HG03025 (cell line): ENCODE measurements around the gene RHOT1.
A peak's percentile ranks its signal among the peaks of the same experiment; 100 is the strongest.
"Not testable (repeated sequence)": the region's sequence is repeated elsewhere in the genome, so short reads cannot be mapped to it uniquely, and the experiment has no call there.

Experiments
- ATAC-seq: cut with Tn5 transposase; IDR thresholded peaks from one replicate; pipeline ENCODE4 v1.9.1; 2021; ENCODE audit warnings: mild to moderate bottlenecking, moderate library complexity; ENCODE audit not compliant: unreplicated experiment, low FRiP score

RHOT1 gene

DNA sequence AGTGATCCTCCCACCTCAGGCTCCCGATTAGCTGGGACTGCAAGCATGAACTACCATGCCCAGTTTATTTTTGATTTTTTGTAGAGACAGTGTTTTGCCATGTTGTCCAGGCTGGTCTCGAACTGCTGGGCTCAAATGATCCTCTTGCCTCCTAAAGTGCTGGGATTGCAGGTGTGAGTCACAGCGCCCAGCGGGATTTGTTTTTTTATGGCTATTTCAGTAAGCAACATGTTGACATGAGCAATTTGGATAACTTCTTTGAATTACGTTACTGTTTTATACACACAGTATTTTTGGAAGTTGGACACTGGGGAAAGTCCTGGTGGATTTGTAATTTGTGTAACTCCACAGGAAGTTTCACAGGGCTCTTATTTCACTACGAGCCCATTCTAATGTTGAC, 18.5 kb upstream of the RHOT1 start:
- no peak for ATAC-seq

DNA sequence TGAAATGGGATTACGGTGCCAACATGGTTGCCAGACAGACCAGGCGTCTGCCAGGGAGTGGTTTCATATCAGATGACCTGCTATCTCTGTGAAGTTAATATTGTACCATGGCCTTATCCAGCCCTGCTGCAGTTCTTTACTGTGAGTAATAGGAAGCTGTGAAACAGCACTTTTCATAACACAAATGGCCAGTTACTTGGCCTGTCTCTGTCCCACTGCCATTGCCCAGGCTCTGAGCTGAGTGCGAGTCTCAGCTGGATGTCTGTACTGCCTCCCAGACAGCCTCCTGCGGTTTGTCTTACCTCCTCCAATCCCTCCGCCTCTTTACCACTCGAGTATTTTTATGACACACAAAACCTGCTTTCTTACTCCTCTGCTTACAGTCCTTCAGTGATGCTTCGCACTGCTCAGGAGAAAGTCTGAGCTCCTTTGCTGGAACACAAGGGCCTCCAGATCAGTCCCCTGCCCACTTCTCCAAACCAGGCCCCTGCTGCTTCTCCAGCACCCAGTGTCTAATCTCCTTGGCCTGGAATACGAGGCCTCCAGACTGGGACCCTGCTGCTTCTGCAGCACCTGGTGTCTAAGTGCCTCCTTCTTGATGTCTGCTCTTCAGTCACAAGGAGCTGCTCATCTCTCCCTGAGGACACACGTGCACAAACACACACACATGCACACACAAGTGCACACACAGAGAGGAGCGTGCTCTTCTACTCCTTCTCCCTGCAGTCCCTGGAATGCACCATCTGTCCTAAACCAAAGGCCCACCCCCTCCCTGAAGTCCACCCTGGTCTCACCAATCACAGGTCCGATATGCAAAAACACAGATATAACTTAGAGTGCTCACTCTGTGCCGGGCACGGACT, 17.1 kb upstream of the RHOT1 start:
- ATAC-seq = no peak

DNA sequence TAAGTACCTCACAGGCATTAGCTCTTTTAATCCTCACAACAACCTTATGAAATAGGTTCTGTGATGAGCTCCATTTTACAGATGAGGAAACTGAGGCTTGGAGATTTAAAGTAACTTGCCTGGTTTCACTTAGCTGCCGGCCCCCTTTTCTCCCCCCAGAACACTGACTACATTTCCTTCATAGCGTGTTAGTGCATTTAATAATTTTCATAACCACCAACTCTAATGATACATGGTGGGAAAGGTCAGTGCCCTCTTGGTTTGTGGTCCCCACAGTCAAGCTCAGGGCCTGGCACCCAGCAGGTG, 16.5 kb upstream of the RHOT1 start:
- no peak for ATAC-seq

DNA sequence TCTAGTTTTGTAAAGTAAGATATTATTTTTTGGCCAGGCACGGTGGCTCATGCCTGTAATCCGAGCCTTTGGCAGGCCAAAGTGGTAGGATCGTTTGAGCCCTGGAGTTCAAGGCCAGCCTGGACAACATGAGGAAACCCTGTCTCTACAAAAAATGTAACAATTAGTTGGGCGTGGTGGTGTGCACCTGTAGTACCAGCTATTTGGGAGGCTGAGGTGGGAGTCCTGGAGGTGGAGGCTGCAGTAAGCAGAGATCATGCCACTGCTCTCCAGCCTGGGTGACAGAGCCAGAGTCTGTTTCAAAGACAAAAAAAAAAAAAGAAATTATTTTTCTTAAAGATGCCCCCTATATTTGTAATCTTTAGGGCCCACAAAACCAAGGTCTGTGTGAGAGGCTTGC, 16.0 kb upstream of the RHOT1 start:
- no peak for ATAC-seq

DNA sequence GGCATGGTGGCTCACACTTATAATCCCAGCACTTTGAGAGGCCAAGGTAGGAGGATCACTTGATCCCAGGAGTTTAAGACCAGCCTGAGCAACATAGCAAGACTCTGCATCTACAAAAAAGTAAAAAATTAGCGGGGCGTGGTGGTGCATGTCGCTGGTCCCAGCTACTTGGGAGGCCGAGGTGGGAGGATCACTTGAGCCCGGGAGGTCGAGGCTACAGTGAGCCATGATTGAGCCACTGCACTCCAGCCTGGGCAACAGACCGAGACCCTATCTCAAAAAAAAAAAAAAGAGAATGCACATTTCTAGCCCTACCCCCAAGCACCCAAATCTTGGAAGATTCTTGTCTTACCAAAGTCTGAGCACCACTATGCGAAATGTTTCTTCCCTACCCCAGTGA, 15.6 kb upstream of the RHOT1 start:
- ATAC-seq = no peak

DNA sequence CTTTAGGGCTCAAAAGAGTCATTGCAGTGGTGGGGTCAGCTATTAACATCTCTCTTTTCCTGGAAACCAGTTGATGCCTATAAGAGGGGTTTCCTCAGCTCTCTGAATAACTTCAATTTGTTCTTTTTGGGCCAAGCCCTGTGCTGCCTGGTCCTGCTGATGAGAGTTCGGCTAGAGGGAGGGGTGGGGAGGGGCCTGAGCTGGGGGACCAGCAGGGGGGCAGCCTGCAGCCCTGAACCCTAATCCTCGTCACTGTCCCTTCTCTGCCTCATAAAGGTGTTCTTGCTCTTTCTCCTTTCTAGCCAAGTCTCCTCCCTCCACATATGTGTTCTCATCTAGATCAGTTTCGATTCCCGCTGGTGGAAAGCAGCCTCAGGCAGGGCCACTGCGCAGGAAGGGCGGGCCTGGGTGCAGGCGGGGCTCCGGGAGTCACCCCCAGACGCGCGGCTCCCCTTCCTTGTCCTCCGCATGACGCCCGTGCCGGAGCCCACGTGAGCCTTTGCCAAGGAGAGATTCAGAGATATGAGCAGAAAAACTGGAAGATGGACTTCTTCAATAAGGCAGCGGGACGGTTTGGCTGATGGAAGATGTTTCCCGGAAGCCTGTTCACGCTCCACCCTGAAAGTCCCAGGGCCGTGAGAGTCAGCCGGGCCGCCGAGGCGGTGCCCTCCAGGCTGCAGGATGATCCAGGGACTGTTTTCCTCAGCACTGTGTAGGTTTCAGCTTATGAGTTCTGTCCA, 15.0 kb upstream of the RHOT1 start:
- peak; percentile 69 for ATAC-seq

DNA sequence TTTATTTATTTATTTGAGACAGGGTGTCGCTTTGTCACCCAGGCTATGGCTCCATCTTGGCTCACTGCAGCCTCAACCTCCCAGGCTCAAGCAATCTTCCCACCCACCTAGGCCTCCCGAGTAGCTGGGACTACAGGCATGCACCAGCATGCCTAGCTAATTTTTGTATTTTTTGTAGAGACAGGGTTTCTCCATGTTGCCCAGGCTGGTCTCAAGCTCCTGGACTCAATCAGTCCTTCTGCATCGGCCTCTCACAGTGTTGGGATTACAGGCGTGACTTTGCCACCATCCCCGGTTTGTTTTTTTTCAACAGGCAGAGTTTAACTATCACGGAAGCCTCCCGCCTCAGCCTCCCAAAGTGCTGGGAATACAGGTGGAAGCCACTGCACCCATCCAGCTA, 13.8 kb upstream of the RHOT1 start:
- not testable (repeated sequence) for ATAC-seq

DNA sequence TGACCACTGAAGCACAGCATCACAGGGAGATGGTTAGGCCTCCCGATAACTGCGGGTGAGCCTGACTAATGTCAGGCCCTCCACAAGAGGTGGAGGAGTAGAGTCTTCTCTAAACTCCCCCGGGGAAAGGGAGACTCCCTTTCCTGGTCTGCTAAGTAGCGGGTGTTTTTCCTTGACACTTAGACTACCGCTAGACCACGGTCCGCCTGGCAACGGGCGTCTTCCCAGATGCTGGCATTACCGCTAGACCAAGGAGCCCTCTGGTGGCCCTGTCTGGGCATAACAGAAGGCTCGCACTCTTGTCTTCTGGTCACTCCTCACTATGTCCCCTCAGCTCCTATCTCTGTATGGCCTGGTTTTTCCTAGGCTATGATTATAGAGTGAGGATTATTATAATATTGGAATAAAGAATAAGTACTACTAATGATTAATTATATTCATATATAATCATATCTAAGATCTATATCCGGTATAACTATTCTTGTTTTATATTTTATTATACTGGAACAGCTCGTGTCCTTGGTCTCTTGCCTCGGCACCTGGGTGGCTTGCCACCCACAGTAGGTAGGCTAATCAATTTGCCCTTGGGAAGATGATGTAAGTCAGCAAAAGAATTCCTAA, 6.7 kb upstream of the RHOT1 start:
- not testable (repeated sequence) for ATAC-seq

DNA sequence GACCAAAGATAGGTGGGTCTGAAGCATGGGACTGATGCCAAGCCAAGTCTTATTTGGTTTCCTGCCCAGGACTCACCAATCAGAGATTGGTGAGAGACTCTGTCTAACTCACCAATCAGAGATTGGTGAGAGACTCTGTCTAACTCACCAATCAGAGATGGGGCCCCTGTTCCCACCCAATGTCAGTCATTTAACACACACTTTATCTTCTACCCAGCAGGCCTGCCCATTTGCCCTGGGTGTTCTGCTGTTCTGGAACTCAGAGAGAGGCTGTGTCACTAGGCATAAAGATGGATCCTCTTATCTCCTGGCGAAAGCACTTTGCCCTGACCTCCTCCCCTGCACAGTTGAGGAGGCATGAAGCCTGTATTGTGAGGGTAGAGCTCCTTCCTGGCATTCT, 5.4 kb upstream of the RHOT1 start:
- no peak for ATAC-seq

DNA sequence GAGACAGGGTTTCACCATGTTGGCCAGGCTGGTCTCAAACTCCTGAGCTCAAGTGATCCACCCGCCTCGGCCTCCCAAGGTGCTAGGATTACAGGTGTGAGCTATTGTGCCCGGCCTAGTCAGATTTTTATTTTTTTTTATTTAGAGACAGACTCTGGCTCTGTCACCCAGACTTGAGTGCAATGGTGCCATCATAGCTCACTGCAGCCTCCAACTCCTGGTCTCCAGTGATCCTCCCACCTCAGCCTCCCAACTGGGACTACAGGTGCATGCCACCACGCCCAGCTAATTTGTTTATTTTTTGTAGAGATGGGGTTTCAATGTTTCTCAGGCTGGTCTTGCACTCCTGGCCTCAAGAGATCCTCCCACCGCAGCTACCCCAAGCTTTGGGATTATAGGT, 2.8 kb upstream of the RHOT1 start:
- not testable (repeated sequence) for ATAC-seq

DNA sequence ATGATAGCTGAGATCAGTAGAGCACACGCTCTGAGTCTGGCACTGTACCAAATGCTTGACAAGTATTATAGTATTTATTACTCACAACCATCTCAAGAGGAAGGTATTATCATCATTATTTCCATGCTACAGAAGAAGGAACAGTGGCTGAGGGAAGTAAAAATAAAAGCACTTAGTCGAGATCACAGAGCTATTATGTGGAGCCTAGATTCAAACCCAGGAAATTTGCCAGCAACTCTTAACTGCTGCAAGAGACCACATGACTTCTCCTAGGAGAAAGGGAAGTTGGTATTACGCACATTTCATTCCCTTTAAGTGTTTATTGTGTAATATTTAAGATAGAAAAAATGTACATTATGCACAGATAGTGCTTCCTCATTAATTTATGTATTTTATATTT, 1.0 kb upstream of the RHOT1 start:
- no peak for ATAC-seq

DNA sequence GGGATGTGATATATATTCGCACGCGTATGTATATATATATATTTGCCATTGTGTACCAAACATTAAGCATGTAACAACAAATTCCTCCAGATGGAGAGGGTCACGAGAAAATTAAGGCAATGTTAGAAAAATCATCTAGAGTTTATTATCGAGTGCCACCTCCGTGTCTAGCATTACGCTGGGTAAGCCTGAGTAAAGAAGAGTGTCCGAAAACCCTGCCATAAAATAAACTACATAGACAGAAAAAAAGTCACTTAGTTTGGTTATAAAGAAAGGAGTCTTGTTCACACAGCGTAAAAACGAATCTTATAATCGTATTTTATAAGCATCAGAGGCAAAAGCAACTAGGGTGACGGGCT, 644 bp upstream of the RHOT1 start:
- ATAC-seq = no peak

DNA sequence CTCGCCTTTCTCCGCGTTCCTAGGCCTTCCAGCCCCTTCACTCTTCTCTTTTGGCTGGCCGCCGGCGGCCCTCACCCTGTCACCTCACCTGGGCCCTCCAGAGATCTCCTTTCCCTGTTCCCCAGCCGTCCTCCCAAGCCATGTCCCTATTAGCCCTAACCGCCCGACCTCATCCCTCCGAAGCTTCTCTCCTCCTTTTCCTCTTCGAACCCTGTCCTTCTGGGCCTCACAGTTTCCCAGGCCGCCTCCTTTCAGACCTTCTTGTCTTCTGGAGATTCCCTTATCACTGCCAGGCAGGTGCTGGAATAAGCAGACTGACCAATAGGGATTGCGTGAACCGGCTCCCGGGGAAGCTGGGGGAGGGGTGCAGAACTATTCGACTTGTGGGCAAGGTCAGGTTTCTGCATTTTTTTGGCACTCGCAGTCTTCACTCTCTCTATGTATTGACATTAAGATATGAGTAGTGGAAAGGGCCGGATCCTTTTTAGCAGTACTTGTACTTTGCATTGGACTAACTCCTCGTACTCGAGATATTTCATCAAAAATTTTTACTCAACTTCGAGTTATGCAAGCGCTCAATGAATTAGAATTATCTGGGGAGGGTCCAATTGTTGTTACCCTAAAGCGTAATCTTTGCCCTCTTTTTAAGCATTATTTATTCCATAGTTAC, 690 bp downstream of the RHOT1 start:
- no peak for ATAC-seq

DNA sequence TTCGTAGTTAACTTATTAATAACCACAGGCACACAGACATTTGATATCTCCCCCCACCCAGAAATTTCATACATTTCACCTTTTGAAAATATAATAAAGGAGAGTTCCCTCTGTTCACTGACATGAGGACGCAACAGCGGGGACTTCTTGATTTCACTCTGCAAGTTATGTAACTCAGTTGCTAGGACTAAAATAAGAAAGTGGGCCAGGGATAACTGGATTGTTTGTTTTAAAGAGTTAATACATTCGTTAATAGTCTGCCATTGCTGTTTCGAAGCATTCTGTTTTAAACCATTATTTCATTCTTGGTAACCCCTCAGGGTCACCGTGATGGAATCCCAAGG, 1.2 kb downstream of the RHOT1 start:
- no peak for ATAC-seq

DNA sequence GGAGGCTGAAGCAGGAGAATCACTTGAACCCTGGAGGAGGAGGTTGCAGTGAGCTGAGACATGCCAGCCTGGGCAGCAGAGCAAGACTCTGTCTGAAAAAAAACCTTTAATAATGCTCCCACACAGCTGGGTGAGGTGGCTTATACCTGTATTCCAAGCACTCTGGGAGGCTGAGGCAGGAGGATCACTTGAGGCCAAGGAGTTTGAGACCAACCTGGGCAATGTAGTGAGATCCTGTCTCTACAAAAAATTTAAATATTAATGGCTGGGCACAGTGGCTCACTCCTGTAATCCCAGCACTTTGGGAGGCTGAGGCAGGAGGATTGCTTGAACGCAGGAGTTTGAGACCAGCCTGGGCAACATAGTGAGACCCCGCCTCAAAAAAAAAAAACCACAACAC, 2.1 kb downstream of the RHOT1 start:
- ATAC-seq = not testable (repeated sequence)

DNA sequence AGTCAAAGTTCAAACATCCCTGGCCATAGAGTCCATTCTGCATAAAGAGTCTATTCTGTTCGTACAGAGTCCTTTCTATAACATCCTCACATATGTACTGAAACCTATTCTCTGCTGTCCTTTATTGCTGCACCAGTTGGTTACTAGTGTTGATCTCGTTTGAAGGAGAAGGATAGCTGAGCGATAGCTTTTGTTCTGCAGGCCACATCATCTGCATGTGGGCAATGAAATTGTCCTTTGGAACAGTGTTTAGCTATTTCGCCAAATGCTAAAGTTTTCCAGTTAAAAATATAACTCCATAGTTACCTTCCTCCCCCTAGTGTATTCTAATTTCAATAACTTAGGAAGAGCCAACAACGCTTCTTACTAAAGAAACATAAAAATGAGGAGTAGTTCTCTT, 6.0 kb downstream of the RHOT1 start:
- ATAC-seq = no peak

DNA sequence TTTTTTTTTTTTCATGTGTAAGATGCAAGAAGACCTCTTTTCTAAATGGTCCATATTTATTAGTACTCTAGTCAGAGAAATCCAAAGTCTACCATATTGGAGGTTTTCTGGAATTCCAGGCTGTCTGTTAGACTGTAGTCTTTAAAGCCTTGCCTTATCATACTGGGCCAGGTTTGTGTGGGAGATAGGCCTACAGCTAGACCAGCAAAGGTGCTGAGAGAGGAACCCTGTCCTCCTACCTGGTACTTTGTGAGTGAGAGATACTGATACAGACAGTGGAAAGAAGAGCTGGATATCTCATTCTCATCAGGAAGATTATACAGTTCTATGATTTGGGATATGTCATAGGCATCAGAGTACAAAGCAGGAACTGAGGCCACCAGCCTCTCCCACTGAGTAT, 8.1 kb downstream of the RHOT1 start:
- ATAC-seq = no peak

DNA sequence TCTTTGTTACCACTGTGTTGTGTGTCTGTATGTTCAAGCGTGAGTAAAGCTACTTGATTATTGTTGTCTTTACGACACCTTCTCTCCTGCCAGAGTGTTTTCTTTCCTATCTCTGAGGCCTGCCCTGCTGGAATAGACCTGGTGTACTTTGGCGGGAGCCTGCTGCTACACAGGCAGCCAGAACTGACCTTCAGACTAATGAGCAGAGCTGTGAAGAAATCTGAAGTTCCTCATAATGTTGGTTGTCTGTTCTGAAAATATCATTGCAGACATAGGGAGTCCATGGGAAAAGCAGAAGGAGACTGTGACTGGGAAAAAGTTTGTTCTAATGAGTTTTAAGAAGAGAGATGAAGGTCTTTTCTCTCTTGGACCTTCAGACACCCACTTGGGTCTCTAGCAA, 9.8 kb downstream of the RHOT1 start:
- ATAC-seq = no peak

DNA sequence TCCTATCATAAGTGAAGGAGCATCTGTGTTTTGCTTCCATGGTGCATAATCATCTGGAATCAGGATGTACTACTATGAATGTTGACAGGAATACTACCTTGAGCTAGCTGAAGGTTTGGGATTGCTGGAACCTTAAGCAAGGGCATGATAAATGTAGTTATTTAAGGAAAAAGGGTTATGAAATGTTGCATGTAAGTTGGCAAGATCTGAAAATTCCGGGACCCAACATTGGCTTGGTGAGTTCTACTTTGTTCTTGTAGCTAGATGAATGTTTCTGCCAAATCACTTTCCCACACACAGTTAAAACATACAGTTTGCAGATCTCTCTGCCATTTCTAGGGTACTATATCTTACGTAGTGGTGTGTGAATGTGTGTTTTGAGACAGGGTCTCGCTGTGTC, 13.6 kb downstream of the RHOT1 start:
- ATAC-seq = no peak

DNA sequence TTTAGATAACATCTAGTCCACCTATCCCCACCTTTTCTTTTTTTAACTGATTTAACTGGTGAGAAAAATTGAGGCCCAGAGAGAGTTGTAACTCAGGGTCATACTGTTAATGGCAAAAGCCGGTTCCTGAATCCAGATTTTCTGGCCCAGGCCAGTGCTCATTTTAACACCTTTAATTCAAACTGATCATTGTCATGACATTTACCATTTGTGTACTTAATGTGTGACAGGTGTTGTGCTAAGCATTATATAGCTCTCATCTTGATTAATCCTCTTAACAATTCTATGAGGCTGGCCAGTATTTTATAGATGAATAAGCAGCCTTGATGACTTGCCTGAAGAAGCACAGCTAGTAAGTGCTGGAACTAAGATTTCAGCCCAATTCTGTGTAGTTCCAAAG, 14.4 kb downstream of the RHOT1 start:
- no peak for ATAC-seq

DNA sequence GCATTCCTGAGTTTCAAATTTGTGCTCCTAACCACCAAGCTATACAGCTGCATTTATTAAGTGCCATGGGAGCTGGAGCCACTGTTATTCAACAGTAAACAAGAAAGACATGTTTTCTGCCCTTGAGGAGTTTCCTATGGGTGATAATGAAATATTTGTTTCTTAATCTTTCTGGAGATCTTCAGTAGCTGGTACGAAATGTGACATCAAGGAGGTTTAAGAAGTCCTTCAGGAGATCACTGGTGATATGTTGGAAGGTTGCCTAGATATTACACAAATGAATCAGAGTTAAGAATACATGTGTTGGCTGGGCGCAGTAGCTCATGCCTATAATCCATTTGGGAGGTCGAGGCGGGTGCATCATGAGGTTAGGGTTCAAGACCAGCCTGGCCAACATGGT, 14.9 kb downstream of the RHOT1 start:
- no peak for ATAC-seq
